ENCODE measurements around the gene NYAP1. TPM values are rescaled to one million over a fixed set of nuclear protein-coding genes. Genes with fewer than 3 reads are reported as not detected.

NYAP1 gene
- 0.65 and 2.6 TPM in 2 replicates for total RNA-seq

DNA sequence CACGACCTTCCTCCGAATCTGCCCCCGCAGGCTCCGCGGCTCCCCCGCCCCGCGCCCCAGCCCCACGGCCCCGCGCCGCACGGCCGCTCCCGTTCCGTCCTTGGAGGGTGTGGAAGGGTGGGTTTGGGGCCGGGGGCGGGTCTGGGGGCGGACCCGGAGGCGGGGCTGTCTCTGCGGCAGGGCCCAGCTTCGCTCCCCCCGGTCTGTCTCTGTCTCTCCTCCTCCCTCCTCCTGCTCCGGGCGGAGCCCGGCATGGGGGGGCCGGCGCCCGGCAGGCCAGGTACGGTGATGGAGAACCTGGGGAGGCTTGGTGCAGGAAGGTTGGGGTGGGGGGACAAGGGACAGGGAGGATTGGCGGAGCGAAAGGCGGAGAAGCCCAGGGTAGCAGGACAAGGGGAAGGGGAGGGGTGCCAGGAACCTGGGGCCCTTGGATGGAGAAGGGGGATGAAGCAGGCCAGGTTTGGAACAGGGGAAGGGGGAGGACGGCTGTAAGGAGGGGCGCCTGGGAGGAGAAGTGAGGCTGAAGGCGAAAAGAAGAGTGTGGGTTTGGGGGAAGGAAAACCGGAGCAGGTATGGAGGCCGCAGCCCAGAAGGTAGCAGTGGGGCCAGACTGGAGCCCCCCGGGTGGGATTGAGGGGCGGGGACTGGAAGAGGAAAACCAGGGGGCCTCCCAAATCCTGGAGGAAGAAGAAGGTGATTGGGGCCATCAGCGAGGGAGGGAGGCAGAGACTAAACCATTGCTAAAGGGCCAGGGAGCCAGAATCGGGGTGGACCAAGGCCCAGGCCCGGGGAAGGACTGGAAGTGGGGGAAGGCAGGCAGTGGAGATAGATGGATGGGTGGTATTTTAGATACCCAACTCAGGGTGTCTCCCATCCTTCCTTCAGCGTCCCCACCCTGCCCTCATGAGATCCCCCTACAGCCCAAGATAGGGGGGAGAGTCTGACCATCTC is at the start of gene NYAP1:
Gene NYAP1, plus strand, starts transcription at position 206 of the 951 bp plus-strand sequence. CDS start 1,385 bp downstream, outside the sequence.

GRCh38 chr7:100464210-100464660 is 19.5 kb upstream of the NYAP1 start, which contains the start of gene SPACDR:
TSS of gene SPACDR (minus strand) at chr7:100464260. CDS start at chr7:100464025, 235 bp downstream.

GRCh38 chr7:100478958-100479660 is 4.6 kb upstream of the NYAP1 start, which contains the start of gene TSC22D4:
TSS of gene TSC22D4 (minus strand) at chr7:100479214. CDS start at chr7:100478038, 1,176 bp downstream.

DNA sequence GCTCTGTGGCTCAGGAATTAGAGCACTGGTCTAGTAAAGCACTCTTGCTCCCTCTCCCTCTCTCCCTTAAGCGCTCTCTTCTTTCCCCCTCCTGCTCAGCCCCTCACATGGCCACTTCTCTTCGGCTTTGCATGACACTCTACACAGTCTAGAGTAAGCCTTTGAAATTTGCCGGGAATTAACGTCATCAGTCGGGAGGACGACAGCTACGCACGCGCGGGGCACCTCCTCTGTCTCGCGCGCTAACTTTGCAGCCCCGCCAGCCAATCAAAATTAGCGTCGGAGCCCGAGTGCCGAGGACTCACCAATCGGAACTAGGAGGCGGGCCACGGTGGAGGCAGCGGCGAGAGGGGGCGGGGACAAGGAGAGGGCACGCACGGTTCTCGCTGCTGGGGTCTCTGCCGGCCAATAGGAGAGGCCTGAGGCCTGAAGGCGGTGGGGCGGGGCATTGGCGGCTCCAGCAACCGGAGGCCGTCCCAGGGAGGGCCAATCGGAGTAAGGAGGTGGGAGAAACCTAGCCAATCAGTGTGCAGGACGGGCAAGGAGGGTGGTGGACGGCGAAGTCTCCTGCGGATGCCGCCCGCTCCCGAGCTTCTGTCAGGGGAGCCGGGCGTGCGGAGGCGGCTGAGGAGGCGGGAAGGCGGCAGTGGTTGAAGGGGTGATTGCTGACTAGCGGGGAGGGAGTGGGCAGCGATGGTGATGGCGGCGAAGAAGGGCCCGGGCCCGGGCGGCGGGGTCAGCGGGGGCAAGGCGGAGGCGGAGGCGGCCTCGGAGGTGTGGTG is 55.1 kb downstream of the NYAP1 start, which contains the start of gene AGFG2:
Gene AGFG2, plus strand, starts transcription at position 550 of the 782 bp plus-strand sequence. Its CDS starts 144 bp downstream, at position 694.

Other genes starting within 250 kb of the NYAP1 start
- not detected in 2 replicates for gene SPDYE3, start 176.2 kb upstream of the NYAP1 start, total RNA-seq
- gene PILRB, start 125.8 kb upstream of the NYAP1 start, total RNA-seq, result 3.9 and 6.4 TPM in 2 replicates
- gene PILRA, start 110.4 kb upstream of the NYAP1 start, total RNA-seq, result not detected in 2 replicates
- gene ZCWPW1, start 55.2 kb upstream of the NYAP1 start, total RNA-seq, result 0.32 and 0.76 TPM in 2 replicates
- 26.6 and 32.1 TPM in 2 replicates for gene MEPCE, start 54.1 kb upstream of the NYAP1 start, total RNA-seq
- 23.4 and 33.0 TPM in 2 replicates for gene PPP1R35, start 47.4 kb upstream of the NYAP1 start, total RNA-seq
- 0.30 and 0.32 TPM in 2 replicates for gene SPACDR, start 19.7 kb upstream of the NYAP1 start, total RNA-seq
- 17.3 and 17.5 TPM in 2 replicates for gene TSC22D4, start 4.7 kb upstream of the NYAP1 start, total RNA-seq
- 6.2 and 11.7 TPM in 2 replicates for gene AGFG2, start 55.3 kb downstream of the NYAP1 start, total RNA-seq
- gene SAP25, start 90.0 kb downstream of the NYAP1 start, total RNA-seq, result not detected in 2 replicates
- 9.3 and 13.3 TPM in 2 replicates for gene LRCH4, start 102.2 kb downstream of the NYAP1 start, total RNA-seq
- gene FBXO24, start 102.4 kb downstream of the NYAP1 start, total RNA-seq, result under 0.01 and 0.15 TPM in 2 replicates
- 0.32 and 0.61 TPM in 2 replicates for gene PCOLCE, start 118.4 kb downstream of the NYAP1 start, total RNA-seq
- gene MOSPD3, start 128.6 kb downstream of the NYAP1 start, total RNA-seq, result 2.3 and 4.7 TPM in 2 replicates
- 0.46 TPM in 1 of 2 replicates, not detected in the other for gene TFR2, start 157.6 kb downstream of the NYAP1 start, total RNA-seq
- gene ACTL6B, start 172.5 kb downstream of the NYAP1 start, total RNA-seq, result not detected in 2 replicates
- gene GNB2, start 189.8 kb downstream of the NYAP1 start, total RNA-seq, result 72.9 and 88.0 TPM in 2 replicates
- 9.1 and 13.8 TPM in 2 replicates for gene GIGYF1, start 210.3 kb downstream of the NYAP1 start, total RNA-seq
- gene POP7, start 222.2 kb downstream of the NYAP1 start, total RNA-seq, result 43.6 and 67.2 TPM in 2 replicates
- gene EPO, start 236.5 kb downstream of the NYAP1 start, total RNA-seq, result not detected in 2 replicates
- not detected in 2 replicates for gene ZAN, start 249.7 kb downstream of the NYAP1 start, total RNA-seq